Endothelial cell of umbilical vein (primary cell): ENCODE results near the gene SCGB3A1. TPM values are rescaled to one million over a fixed set of nuclear protein-coding genes. Genes with fewer than 3 reads are reported as not detected.

ENCODE experiments used
- BruUV-seq: library from RNA; stranded (reverse); fragments of 400-500 nt; replicated peaks from 2 replicates; lab custom pipeline; 2021; lab: Mats Ljungman, UMichigan
- CTCF ChIA-PET: fragments of 300-600, 350-600 bp; sonication (Branson Sonifier 250); formaldehyde crosslinking; loops from one replicate; lab custom pipeline; 2021; ENCODE audit warnings: antibody characterized with exemption, inconsistent platforms; lab: Charles Lee
- POLR2A ChIA-PET: fragments of 300-600, 350-600 bp; sonication (Branson Sonifier 250); formaldehyde crosslinking; loops from one replicate; lab custom pipeline; 2021; ENCODE audit warnings: antibody characterized with exemption, inconsistent platforms; lab: Charles Lee
- DNase-seq: peaks from one replicate; pipeline ENCODE4 v3.0.0-alpha.2; 2011; ENCODE audit warnings: low read depth, low spot score
- FAIRE-seq: peaks from 2 replicates; lab custom pipeline; 2011; peaks lifted over from hg19 to GRCh38; lab: Jason Lieb, UNC
- H2AFZ ChIP-seq: 2 replicates; pipeline ENCODE4 v1.6.0; 2012; ENCODE audit warnings: low read depth, low read length, control low read depth, inconsistent platforms
- H3K27ac ChIP-seq: 2 replicates; pipeline ENCODE4 v1.5.1; 2011; ENCODE audit warnings: low read depth, mild to moderate bottlenecking, control low read depth, low read length, moderate library complexity; ENCODE audit not compliant: insufficient read depth
- H3K27me3 ChIP-seq, 2 experiments: 2 replicates each; pipeline versions ENCODE4 v1.6.0 to v1.6.1; 2011; ENCODE audit warnings: low read length in 2 of 2, mixed read lengths in 1 of 2; ENCODE audit not compliant: control insufficient read depth in 2 of 2, insufficient read depth in 2 of 2
- H3K36me3 ChIP-seq, 2 experiments: 2 replicates in 1 of 2; 3 replicates in 1 of 2; pipeline ENCODE4 v1.5.1; 2011; ENCODE audit warnings: low read length in 2 of 2, mild to moderate bottlenecking in 1 of 2, moderate library complexity in 1 of 2; ENCODE audit not compliant: control insufficient read depth in 2 of 2, insufficient read depth in 2 of 2; ENCODE audit errors: extremely low read depth in 1 of 2
- H3K4me1 ChIP-seq: 3 replicates; pipeline ENCODE4 v1.5.1; 2011; ENCODE audit warnings: mild to moderate bottlenecking, low read length; ENCODE audit not compliant: control insufficient read depth, insufficient read depth; ENCODE audit errors: extremely low read depth
- H3K4me2 ChIP-seq: 2 replicates; pipeline ENCODE4 v1.6.1; 2011; ENCODE audit warnings: low read length, control low read depth, mixed read lengths; ENCODE audit not compliant: insufficient read depth
- H3K4me3 ChIP-seq, 3 experiments: fragments of 200-600 bp in 1 of 3; sonication (generic), shearing (Covaris generic) in 1 of 3; replicated peaks in 1 of 3; 2 replicates each; pipeline ENCODE4 v1.5.1; 2011 to 2016; ENCODE audit warnings: control low read depth in 3 of 3, low read length in 3 of 3, mild to moderate bottlenecking in 2 of 3, inconsistent platforms in 1 of 3, low read depth in 1 of 3, moderate library complexity in 1 of 3; ENCODE audit not compliant: insufficient read depth in 1 of 3
- H3K79me2 ChIP-seq: 2 replicates; pipeline ENCODE4 v1.6.0; 2012; ENCODE audit warnings: low read length, inconsistent platforms; ENCODE audit not compliant: control insufficient read depth, insufficient read depth
- H3K9ac ChIP-seq: replicated peaks from 2 replicates; pipeline ENCODE3; 2011; ENCODE audit warnings: low read length, control low read depth; ENCODE audit not compliant: insufficient read depth; ENCODE audit errors: extremely low read depth
- H3K9me1 ChIP-seq: replicated peaks from 3 replicates; pipeline ENCODE4 v1.6.0; 2011; ENCODE audit warnings: mild to moderate bottlenecking, low read length; ENCODE audit not compliant: control insufficient read depth, insufficient read depth; ENCODE audit errors: extremely low read depth
- H3K9me3 ChIP-seq: replicated peaks from 2 replicates; pipeline ENCODE4 v1.5.1; 2012; ENCODE audit warnings: low read length, inconsistent platforms; ENCODE audit not compliant: control insufficient read depth, insufficient read depth
- H4K20me1 ChIP-seq: replicated peaks from 2 replicates; pipeline ENCODE3; 2011; ENCODE audit warnings: mild to moderate bottlenecking, low read length; ENCODE audit not compliant: control insufficient read depth, insufficient read depth; ENCODE audit errors: extremely low read depth
- EZH2 ChIP-seq: IDR thresholded peaks from 2 replicates; pipeline ENCODE4 v1.6.1; 2012; ENCODE audit warnings: borderline replicate concordance, low read depth, mild to moderate bottlenecking, moderate library complexity, low read length, inconsistent platforms; ENCODE audit not compliant: severe bottlenecking
- FOS ChIP-seq: IDR thresholded peaks from 2 replicates; pipeline ENCODE4 v1.6.1; 2011; ENCODE audit warnings: mild to moderate bottlenecking, low read length, moderate library complexity, borderline replicate concordance; ENCODE audit not compliant: insufficient read depth
- GATA2 ChIP-seq: IDR thresholded peaks from 2 replicates; pipeline ENCODE4 v1.7.0; 2011; ENCODE audit warnings: low read depth, mild to moderate bottlenecking, moderate library complexity, mixed read lengths, low read length; ENCODE audit not compliant: insufficient read length, insufficient read depth
- JUN ChIP-seq: IDR thresholded peaks from 2 replicates; pipeline ENCODE4 v1.6.1; 2011; ENCODE audit warnings: borderline replicate concordance, low read depth; ENCODE audit not compliant: insufficient read length, insufficient read depth
- MYC ChIP-seq: IDR thresholded peaks from one replicate; pipeline ENCODE4 v1.6.1; 2011; ENCODE audit warnings: mild to moderate bottlenecking, low read depth, low read length
- POLR2A ChIP-seq: IDR thresholded peaks from 2 replicates; pipeline ENCODE4 v1.6.1; 2012; ENCODE audit warnings: low read depth, mild to moderate bottlenecking, control low read depth, low read length
- POLR2AphosphoS5 ChIP-seq: IDR thresholded peaks from 2 replicates; pipeline ENCODE4 v1.6.1; 2012; ENCODE audit warnings: low read depth, mild to moderate bottlenecking, control low read depth, low read length, moderate library complexity; ENCODE audit not compliant: insufficient read depth
- dilution Hi-C: fragments of 300-500 bp; cut with MboI; formaldehyde crosslinking; loops from one replicate; pipeline ENCODE4 v1.15.0; 2019; ENCODE audit warnings: low sequenced_read_pairs; ENCODE audit not compliant: extremely low pct_ligation_motif_present
- intact Hi-C: fragments of 100-400 bp; cut with micrococcal nuclease; formaldehyde crosslinking; loops from one replicate; pipeline ENCODE4 v1.10.0; 2022
- polyA plus RNA-seq, 4 experiments: library from polyadenylated mRNA; depleted of rRNA in 3 of 4; stranded (reverse) in 3 of 4; unstranded in 1 of 4; fragments of >200 nt; gene quantifications; 2 replicates each; pipeline versions ENCODE4 v1.2.1 to v1.2.3, GENCODE V29; 2011 to 2012; ENCODE audit warnings: missing spikeins in 1 of 4
- total RNA-seq: library from RNA; stranded (reverse); gene quantifications from 2 replicates; pipeline ENCODE4 v1.2.3, GENCODE V29; 2021
- TF ChIP-seq, protein P1 (sequence below), 2 donors: IDR thresholded peaks; 1 replicate in 1 of 2; 2 replicates in 1 of 2; pipeline ENCODE4 v1.5.1; 2011; ENCODE audit warnings: low read length in 2 of 2, mild to moderate bottlenecking in 2 of 2, moderate library complexity in 2 of 2, control low read depth in 1 of 2, inconsistent platforms in 1 of 2, low read depth in 1 of 2; ENCODE audit not compliant: insufficient read depth in 1 of 2; ENCODE audit errors: extremely low read depth in 1 of 2
- TF ChIP-seq, protein P2 (sequence below): IDR thresholded peaks from 2 replicates; pipeline ENCODE4 v1.6.1; 2011; ENCODE audit not compliant: insufficient read depth, insufficient read length

The SCGB3A1 gene
- total and polyA plus RNA-seq, 2 donors (not counting 3 experiments of a cell fraction or from before 2014, with no cell fraction given): 0.73 TPM; not detected in 1

DNA sequence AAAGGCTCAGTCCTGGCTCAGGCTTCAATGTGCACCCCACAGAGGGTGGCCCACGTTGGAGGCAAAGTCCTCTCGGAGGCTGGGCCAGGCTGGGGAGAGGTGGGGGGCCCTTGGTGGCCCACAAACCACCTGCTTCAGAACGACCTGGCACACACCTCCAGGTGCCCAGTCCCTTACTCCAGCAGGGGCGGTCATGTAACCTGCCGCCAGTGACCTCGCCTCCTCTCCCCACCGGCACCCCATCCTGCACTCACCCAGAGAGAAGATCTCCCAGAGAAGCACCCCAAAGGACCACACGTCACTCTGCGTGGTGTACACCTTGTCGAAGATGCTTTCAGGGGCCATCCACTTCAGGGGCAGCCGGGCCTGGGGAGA, 22.5 kb upstream of the SCGB3A1 start:
- POLR2A ChIA-PET: no interaction called here
- FAIRE-seq: no peak

More for the DNA sequence above, 22.5 kb upstream of the SCGB3A1 start:
- peaks cover 0 to 6% of the 10 kb centered on the region in 2 experiments for H3K36me3 ChIP-seq
- BruUV-seq: no TSS peak
- no peak overlapping the region for H3K27ac ChIP-seq
- no peak overlapping the region for H3K4me3 ChIP-seq
- dilution Hi-C loops (no loop called here), intact Hi-C loops (no loop called here)
- no peak for DNase-seq
- H3K79me2 ChIP-seq: no peaks in the 10 kb centered on the region
- no peaks in the 10 kb centered on the region for H3K4me1 ChIP-seq
- H3K9ac ChIP-seq: no peak overlapping the region
- H3K9me3 ChIP-seq: no peaks in the 10 kb centered on the region
- H2AFZ ChIP-seq: no peak overlapping the region
- H3K4me2 ChIP-seq: no peak overlapping the region
- H4K20me1 ChIP-seq: no peaks in the 10 kb centered on the region
- H3K27me3 ChIP-seq: no peaks in the 10 kb centered on the region
- no peak for TF ChIP-seq EZH2
- TF ChIP-seq, protein P1, sequence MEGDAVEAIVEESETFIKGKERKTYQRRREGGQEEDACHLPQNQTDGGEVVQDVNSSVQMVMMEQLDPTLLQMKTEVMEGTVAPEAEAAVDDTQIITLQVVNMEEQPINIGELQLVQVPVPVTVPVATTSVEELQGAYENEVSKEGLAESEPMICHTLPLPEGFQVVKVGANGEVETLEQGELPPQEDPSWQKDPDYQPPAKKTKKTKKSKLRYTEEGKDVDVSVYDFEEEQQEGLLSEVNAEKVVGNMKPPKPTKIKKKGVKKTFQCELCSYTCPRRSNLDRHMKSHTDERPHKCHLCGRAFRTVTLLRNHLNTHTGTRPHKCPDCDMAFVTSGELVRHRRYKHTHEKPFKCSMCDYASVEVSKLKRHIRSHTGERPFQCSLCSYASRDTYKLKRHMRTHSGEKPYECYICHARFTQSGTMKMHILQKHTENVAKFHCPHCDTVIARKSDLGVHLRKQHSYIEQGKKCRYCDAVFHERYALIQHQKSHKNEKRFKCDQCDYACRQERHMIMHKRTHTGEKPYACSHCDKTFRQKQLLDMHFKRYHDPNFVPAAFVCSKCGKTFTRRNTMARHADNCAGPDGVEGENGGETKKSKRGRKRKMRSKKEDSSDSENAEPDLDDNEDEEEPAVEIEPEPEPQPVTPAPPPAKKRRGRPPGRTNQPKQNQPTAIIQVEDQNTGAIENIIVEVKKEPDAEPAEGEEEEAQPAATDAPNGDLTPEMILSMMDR (IDR thresholded peaks at IDR 0.05; ENCODE audit: extremely low read depth in 1 of 2, insufficient read depth in 1 of 2, low read depth in 1 of 2, low read length in 2 of 2): no peak
- TF ChIP-seq GATA2: no peak
- TF ChIP-seq MYC: no peak
- TF ChIP-seq, protein P2, sequence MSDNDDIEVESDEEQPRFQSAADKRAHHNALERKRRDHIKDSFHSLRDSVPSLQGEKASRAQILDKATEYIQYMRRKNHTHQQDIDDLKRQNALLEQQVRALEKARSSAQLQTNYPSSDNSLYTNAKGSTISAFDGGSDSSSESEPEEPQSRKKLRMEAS: no peak
- TF ChIP-seq JUN: no peak
- TF ChIP-seq FOS: no peak
- no peak for TF ChIP-seq POLR2A
- TF ChIP-seq POLR2AphosphoS5: no peak
- no peaks in the 10 kb centered on the region for H3K9me1 ChIP-seq
- CTCF ChIA-PET: interaction anchor here (0.9 kb wide), 1 partner anchor 7 kb away, joined by 3 read pairs; no protein-coding TSS in a partner anchor
